Heart left ventricle (tissue), 13 donors: ENCODE measurements around the gene MIER3.

Experiments
- CTCF ChIP-seq, 12 donors: fragments of 200-600 bp; sonication (generic) in 4 of 12; IDR thresholded peaks; one replicate each; pipeline versions ENCODE4 v1.5.0 to v1.8.0; 2018 to 2022; ENCODE audit warnings: antibody characterized with exemption in 12 of 12, mild to moderate bottlenecking in 5 of 12
- POLR2A ChIP-seq, 2 donors: fragments of 450-650 bp; IDR thresholded peaks; one replicate each; pipeline ENCODE4 v1.6.1; 2017; ENCODE audit warnings: antibody characterized with exemption in 2 of 2, mild to moderate bottlenecking in 2 of 2, moderate library complexity in 2 of 2
- donor health status: ischemic (EF 13 %, LVEDD 7.1; RV severe dilation, severe dysfunction).
- donor health status: DM: no; HTN: yes; CAD: no.
- donor health status: DM: no; HTN: no; CAD: no.
- donor health status: ischemic (EF 25% LVEDD 6.9; RV normal size, moderate dysfunction).
- donor health status: ischemic (EF 25% LVEDD 5.7; RV mildly dilated, moderate dysfunction).
- donor health status: ischemic (EF 35%, LVEDD 5.7; RV mildly dilated, moderate dysfunction).
- donor health status: nonischemic (EF 11% LVEDD 7.7; RV severe dilation, severe dysfunction).
- donor health status: DM: yes; HTN: yes; CAD: no.
- donor health status: PGD.
- donor health status: ischemic (EF 29% LVEDD 5.4; RV normal size, mild dysfunction).
- donor health status: nonischemic (EF 23%, LVEDD 6.1; RV moderate dilation, normal function).

GRCh38 chr5:56981548-56982315 lies 29.8 kb upstream of the MIER3 start:
- TF ChIP-seq POLR2A (IDR thresholded peaks at IDR 0.05), result no peak
- no peak for TF ChIP-seq CTCF (IDR thresholded peaks at IDR 0.05)
